ENCODE data around the gene UBL3. TPM values are rescaled to one million over a fixed set of nuclear protein-coding genes. Genes with fewer than 3 reads are reported as not detected.

UBL3 gene
- total RNA-seq, 2 donors from 2014 or later: 20.4 to 26.4 TPM

- no peaks in the 10 kb centered on the region for H3K36me3 ChIP-seq
- no peak overlapping the region for H3K27ac ChIP-seq
- peaks cover 0 to 5% of the 10 kb centered on the region in 2 donors for H3K9me3 ChIP-seq
- H3K4me1 ChIP-seq: peaks cover 4 to 26% of the 10 kb centered on the region in 2 donors
- TF ChIP-seq CTCF (IDR thresholded peaks at IDR 0.05): no peak
- no peaks in the 10 kb centered on the region for H3K27me3 ChIP-seq
- no peak overlapping the region for H3K4me3 ChIP-seq
- DNase-seq (ENCODE audit: low spot score): no peak
Observed at GRCh38 chr13:29817604-29818378, 32.6 kb downstream of the UBL3 start.

- H3K27ac ChIP-seq: no peak overlapping the region
- H3K4me1 ChIP-seq: peaks cover 4 to 26% of the 10 kb centered on the region in 2 donors
- no peak for TF ChIP-seq CTCF (IDR thresholded peaks at IDR 0.05)
- H3K36me3 ChIP-seq: no peaks in the 10 kb centered on the region
- no peaks in the 10 kb centered on the region for H3K27me3 ChIP-seq
- no peak overlapping the region for H3K4me3 ChIP-seq
- H3K9me3 ChIP-seq: peaks cover 0 to 5% of the 10 kb centered on the region in 2 donors
- no peak for DNase-seq (ENCODE audit: low spot score)
Observed at GRCh38 chr13:29816715-29817114, 33.7 kb downstream of the UBL3 start.

GRCh38 chr13:29815336-29815735 lies 35.1 kb downstream of the UBL3 start:
- H3K4me1 ChIP-seq: peaks cover 0 to 40% of the 10 kb centered on the region in 2 donors
- TF ChIP-seq CTCF (IDR thresholded peaks at IDR 0.05): no peak

GRCh38 chr13:29810898-29811297 lies 39.5 kb downstream of the UBL3 start:
- peaks cover 0 to 34% of the 10 kb centered on the region in 2 donors for H3K4me1 ChIP-seq
- H3K9me3 ChIP-seq: no peaks in the 10 kb centered on the region
- no peaks in the 10 kb centered on the region for H3K27me3 ChIP-seq
- H3K36me3 ChIP-seq: no peaks in the 10 kb centered on the region
- no peak overlapping the region for H3K4me3 ChIP-seq
- no peak overlapping the region for H3K27ac ChIP-seq
- DNase-seq (ENCODE audit: low spot score): no peak
- no peak for TF ChIP-seq CTCF (IDR thresholded peaks at IDR 0.05)

More at GRCh38 chr13:29815336-29815735, 35.1 kb downstream of the UBL3 start:
- DNase-seq (ENCODE audit: low spot score): no peak
- Histone ChIP-seq H3K27me3 (no peaks in the 10 kb centered on the region), H3K27ac (no peak overlapping the region), H3K36me3 (no peaks in the 10 kb centered on the region), H3K9me3 (no peaks in the 10 kb centered on the region), H3K4me3 (no peak overlapping the region)

GRCh38 chr13:29810145-29810742 lies 40.2 kb downstream of the UBL3 start:
- H3K9me3 ChIP-seq: no peaks in the 10 kb centered on the region
- DNase-seq (ENCODE audit: low spot score): no peak
- no peak for TF ChIP-seq CTCF (IDR thresholded peaks at IDR 0.05)
- H3K27me3 ChIP-seq: no peaks in the 10 kb centered on the region
- H3K36me3 ChIP-seq: no peaks in the 10 kb centered on the region
- H3K27ac ChIP-seq: no peak overlapping the region
- H3K4me1 ChIP-seq: peaks cover 0 to 34% of the 10 kb centered on the region in 2 donors
- no peak overlapping the region for H3K4me3 ChIP-seq

All from right atrium auricular region (tissue), 2 donors.